Measurements from ENCODE around the gene RYR2. TPM values are rescaled to one million over a fixed set of nuclear protein-coding genes. Genes with fewer than 3 reads are reported as not detected.

The RYR2 gene
- total and polyA plus RNA-seq, 2 donors, result 7.2 to 16.8 TPM

DNA sequence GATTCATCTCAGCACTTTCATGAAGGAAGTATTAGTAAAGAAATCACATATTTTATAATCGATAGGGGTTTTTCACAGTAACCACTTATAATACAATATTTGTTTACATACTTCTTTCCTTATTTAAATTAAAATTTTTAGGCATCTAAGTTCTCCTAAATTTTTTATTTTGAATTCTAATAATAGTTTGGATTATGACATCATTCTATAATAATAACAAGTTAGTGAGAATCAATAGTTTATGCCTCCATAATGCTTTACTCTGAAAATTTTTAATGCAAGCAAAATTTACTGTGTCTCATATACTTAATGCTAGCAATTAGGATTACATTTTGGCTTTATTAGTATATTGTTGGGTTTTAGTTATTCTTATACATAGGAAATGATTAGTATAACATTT, 596.6 kb downstream of the RYR2 start:
- Histone ChIP-seq H3K36me3 (ENCODE audit: insufficient read depth) (no peaks in the 10 kb centered on the region), H3K4me3 (ENCODE audit: low read depth, low read length) (no peak overlapping the region), H3K27ac (ENCODE audit: low read depth) (no peak overlapping the region), H3K4me1 (ENCODE audit: insufficient read depth) (no peaks in the 10 kb centered on the region)
- 98% methylated on average over 1 of the region's 1 CpG for WGBS
- no peak for DNase-seq (ENCODE audit: extremely low spot score)

DNA sequence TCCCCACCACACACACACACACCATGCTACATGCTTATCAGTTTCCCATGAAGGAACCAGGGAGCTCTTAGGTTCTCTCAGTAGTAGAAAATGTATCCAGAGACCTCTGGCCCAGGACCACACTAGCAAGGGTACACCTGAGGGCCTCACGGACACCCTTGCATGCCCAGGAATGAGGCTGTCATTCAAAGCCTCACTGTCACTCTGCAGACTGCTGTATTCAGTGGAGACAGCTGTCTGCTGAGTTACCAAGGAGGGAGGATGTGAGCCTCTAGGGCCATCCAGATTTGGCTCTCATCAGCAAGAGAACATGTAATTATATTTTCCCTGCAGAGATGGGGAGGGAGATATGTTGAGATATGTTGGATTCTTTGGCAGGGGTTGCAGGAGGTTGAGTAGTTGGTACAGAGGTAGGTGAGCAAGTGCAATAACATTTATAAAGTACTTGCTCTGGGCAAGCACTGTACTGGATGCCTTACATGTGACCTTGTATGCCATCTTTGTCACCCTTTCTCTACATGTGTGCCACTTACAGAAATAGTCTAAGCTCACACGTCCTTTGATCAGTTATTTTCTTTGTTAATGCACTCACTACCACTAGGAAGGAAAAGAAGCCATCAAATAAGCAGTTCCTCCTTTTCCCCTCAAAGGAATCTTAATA, 598.2 kb downstream of the RYR2 start:
- H3K4me1 ChIP-seq (ENCODE audit: insufficient read depth), result no peaks in the 10 kb centered on the region
- H3K36me3 ChIP-seq (ENCODE audit: insufficient read depth), result no peaks in the 10 kb centered on the region
- H3K27ac ChIP-seq (ENCODE audit: low read depth), result no peak overlapping the region
- WGBS, result 83% methylated on average over 2 of the region's 2 CpGs
- H3K4me3 ChIP-seq (ENCODE audit: low read depth, low read length), result no peak overlapping the region
- no peak for DNase-seq (ENCODE audit: extremely low spot score)

DNA sequence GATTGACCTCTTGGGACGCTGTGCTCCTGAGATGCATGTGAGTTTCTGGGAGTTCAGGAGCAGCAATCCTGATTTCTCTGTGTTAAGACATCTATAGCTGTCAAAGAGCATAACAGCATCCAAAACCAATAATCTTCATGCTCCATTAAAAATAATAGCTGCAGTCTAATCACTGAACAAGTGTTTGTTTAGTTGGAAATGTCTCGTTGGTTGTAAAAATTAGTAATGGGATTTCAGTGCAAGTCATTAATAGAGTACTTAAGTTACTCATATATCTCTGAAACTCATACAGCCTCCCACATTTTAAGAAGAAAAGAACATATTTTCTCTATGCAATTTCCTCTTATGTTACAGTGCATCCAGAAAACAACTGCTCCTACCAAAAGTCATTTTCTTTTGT, 599.0 kb downstream of the RYR2 start:
- no peak overlapping the region for H3K4me3 ChIP-seq (ENCODE audit: low read depth, low read length)
- H3K4me1 ChIP-seq (ENCODE audit: insufficient read depth), result no peaks in the 10 kb centered on the region
- H3K36me3 ChIP-seq (ENCODE audit: insufficient read depth), result no peaks in the 10 kb centered on the region
- H3K27ac ChIP-seq (ENCODE audit: low read depth), result no peak overlapping the region
- DNase-seq (ENCODE audit: extremely low spot score), result no peak
- 67% methylated on average over 2 of the region's 2 CpGs for WGBS

DNA sequence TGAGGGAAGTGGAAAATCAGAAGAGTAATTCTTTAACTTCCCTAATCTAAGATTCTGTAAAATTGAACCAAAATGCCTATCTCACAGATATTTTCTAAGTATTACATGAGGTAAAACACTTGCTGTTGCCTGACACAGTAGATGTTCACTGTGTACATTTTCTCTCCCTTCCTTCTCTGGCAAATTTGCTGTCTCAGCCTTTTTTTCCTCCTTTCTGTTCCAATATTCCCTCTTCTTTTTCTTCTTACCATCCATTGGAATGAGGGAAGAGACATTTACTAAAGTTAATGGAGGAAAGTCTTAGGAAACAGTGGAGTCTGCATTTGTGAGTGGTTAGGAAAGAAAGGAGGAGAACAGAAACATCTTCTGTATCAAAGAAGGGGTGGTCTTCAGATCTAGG, 608.8 kb downstream of the RYR2 start:
- Histone ChIP-seq H3K27ac (ENCODE audit: low read depth) (no peak overlapping the region), H3K4me1 (ENCODE audit: insufficient read depth) (no peaks in the 10 kb centered on the region), H3K36me3 (ENCODE audit: insufficient read depth) (no peaks in the 10 kb centered on the region), H3K4me3 (ENCODE audit: low read depth, low read length) (no peak overlapping the region)
- no peak for DNase-seq (ENCODE audit: extremely low spot score)

DNA sequence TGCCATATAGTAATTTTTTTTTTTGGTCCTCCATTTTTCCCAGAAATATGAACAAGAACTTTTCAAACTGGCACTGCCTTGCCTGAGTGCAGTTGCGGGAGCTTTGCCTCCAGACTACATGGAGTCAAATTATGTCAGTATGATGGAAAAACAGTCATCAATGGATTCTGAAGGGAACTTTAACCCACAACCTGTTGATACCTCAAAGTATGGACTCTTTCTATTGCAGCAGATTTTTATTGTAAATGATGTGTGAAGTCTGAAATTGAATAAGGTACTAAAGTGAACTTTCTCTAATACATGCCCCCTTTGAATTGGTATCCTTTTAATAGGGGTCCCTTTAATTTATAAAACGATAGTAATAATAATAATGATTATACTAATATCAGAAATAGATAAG, 613.8 kb downstream of the RYR2 start:
- Histone ChIP-seq H3K27ac (ENCODE audit: low read depth) (no peak overlapping the region), H3K4me1 (ENCODE audit: insufficient read depth) (no peaks in the 10 kb centered on the region), H3K36me3 (ENCODE audit: insufficient read depth) (no peaks in the 10 kb centered on the region), H3K4me3 (ENCODE audit: low read depth, low read length) (no peak overlapping the region)
- WGBS, result 89% methylated on average over 2 of the region's 2 CpGs
- no peak for DNase-seq (ENCODE audit: extremely low spot score)

DNA sequence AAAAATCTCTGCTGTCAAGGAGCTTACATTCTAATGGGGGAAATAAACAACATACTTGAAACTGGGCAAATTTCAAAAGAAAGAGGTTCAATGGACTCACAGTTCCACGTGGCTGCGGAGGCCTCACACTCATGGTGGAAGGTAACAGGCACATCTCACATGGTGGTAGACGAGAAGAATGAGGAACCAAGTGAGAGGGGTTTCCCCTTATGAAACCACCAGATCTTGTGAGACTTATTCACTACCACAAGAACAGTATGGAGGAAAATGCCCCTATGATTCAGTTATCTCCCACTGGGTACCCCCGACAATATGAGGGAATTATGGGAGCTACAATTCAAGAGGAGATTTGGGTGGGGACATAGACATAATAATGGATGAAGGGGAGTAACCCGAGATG, 622.4 kb downstream of the RYR2 start:
- Histone ChIP-seq H3K4me3 (ENCODE audit: low read depth, low read length) (no peak overlapping the region), H3K36me3 (ENCODE audit: insufficient read depth) (no peaks in the 10 kb centered on the region), H3K27ac (ENCODE audit: low read depth) (no peak overlapping the region), H3K4me1 (ENCODE audit: insufficient read depth) (no peaks in the 10 kb centered on the region)
- no peak for DNase-seq (ENCODE audit: extremely low spot score)
- WGBS, result 90% methylated on average over 5 of the region's 5 CpGs

DNA sequence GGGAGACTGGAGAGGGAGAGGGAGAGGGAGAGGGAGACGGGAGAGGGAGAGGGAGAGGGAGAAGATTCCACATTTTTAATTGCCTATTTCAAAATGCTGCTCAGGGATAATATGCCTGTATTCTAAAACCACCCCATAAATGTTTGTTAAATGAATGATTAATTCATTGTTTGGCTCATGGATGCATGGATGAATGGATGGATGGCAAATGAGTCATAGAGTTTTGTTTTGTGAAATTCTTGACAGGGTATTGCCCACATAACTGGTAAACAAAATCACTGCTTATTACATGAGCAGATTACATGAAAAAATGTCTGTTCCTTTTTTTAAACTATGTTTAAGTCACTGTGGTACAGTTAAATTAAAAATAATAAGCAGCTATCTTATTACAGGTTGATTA, 628.3 kb downstream of the RYR2 start:
- no peak overlapping the region for H3K4me3 ChIP-seq (ENCODE audit: low read depth, low read length)
- no peak overlapping the region for H3K27ac ChIP-seq (ENCODE audit: low read depth)
- H3K4me1 ChIP-seq (ENCODE audit: insufficient read depth), result no peaks in the 10 kb centered on the region
- no peaks in the 10 kb centered on the region for H3K36me3 ChIP-seq (ENCODE audit: insufficient read depth)
- DNase-seq (ENCODE audit: extremely low spot score), result no peak
- 73% methylated on average over 1 of the region's 1 CpG for WGBS

DNA sequence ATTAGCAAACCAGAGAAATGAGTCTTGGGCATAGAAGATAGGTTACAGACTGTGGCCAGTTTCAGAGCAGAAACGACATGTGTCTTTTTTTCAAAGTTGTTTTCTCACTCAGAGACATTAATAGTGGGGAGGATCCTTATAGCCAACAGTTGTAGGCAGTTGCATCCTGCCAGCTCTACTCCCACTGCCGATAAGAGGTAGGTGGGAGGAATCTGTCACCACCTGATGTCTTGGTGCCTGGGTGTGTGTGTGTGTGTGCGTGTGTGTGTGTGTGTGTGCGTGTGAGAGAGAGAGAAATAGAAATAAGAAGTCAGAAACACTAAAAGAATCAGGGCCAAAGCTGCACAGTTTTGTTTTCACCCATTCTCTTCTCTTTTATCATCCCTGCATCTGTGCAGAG, 629.3 kb downstream of the RYR2 start:
- no peak for DNase-seq (ENCODE audit: extremely low spot score)
- Histone ChIP-seq H3K36me3 (ENCODE audit: insufficient read depth) (no peaks in the 10 kb centered on the region), H3K4me1 (ENCODE audit: insufficient read depth) (no peaks in the 10 kb centered on the region), H3K27ac (ENCODE audit: low read depth) (no peak overlapping the region), H3K4me3 (ENCODE audit: low read depth, low read length) (no peak overlapping the region)
- 65% methylated on average over 4 of the region's 4 CpGs for WGBS

DNA sequence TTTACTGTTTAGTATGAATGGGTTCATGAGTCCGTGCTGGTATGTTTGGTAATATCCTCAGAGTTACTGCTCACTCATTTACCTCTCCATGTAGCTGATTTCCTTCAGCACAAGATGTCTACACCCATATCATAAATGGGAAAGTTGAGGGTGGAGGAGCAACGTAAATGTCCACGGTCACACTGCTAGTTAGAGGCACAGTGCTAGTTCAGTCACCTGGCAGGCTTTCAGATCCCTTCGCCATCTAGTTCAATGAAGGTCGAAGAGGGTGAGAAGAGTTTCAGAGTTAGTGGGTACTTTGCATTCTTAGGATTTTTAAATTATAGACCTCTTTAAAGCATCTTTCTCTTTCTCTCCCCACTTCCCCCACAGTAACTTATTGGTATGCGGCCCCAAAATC, 630.0 kb downstream of the RYR2 start:
- DNase-seq (ENCODE audit: extremely low spot score), result no peak
- Histone ChIP-seq H3K27ac (ENCODE audit: low read depth) (no peak overlapping the region), H3K36me3 (ENCODE audit: insufficient read depth) (no peaks in the 10 kb centered on the region), H3K4me3 (ENCODE audit: low read depth, low read length) (no peak overlapping the region), H3K4me1 (ENCODE audit: insufficient read depth) (no peaks in the 10 kb centered on the region)
- WGBS, result 91% methylated on average over 6 of the region's 6 CpGs

DNA sequence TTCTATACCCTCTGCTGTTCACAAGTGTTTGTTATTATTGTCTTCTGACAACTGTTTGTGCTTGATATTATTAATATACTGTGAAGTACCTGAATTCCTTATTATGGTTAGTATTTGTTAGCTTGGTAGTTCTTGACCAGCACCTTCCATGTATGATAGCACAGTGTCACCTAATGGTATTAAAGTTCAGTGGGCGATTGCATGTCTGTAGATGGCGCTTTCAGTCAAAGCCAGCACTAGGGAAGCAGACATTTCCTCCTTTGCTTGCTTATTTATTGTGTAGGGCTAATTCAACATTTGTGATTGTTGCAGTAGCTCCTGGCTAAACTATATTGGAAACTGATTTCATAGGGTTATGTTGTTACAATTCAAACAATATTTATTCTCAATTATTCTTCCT, 630.8 kb downstream of the RYR2 start:
- Histone ChIP-seq H3K36me3 (ENCODE audit: insufficient read depth) (no peaks in the 10 kb centered on the region), H3K4me3 (ENCODE audit: low read depth, low read length) (no peak overlapping the region), H3K27ac (ENCODE audit: low read depth) (no peak overlapping the region), H3K4me1 (ENCODE audit: insufficient read depth) (no peaks in the 10 kb centered on the region)
- DNase-seq (ENCODE audit: extremely low spot score), result no peak
- WGBS, result 67% methylated on average over 2 of the region's 2 CpGs

DNA sequence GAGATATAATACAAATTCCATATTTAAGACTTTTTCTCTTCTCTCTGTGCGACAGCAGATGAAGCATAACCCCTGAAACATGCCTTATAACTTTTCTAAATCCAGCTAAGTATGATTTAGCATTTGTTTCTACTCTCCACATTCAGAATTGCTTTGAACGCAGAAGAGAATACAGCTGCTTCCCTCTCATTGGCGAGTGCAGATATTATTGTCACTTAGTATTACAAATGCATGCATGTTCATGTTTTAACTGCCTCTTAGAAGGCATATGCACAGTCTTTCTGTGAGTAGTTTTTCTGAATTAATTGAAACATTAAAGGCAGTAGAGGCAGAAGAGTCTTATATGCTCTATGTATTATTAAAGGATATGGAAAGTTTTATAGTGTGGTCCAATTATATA, 631.6 kb downstream of the RYR2 start:
- 73% methylated on average over 3 of the region's 3 CpGs for WGBS
- no peak for DNase-seq (ENCODE audit: extremely low spot score)
- no peak overlapping the region for H3K27ac ChIP-seq (ENCODE audit: low read depth)
- no peaks in the 10 kb centered on the region for H3K4me1 ChIP-seq (ENCODE audit: insufficient read depth)
- no peaks in the 10 kb centered on the region for H3K36me3 ChIP-seq (ENCODE audit: insufficient read depth)
- H3K4me3 ChIP-seq (ENCODE audit: low read depth, low read length), result no peak overlapping the region

DNA sequence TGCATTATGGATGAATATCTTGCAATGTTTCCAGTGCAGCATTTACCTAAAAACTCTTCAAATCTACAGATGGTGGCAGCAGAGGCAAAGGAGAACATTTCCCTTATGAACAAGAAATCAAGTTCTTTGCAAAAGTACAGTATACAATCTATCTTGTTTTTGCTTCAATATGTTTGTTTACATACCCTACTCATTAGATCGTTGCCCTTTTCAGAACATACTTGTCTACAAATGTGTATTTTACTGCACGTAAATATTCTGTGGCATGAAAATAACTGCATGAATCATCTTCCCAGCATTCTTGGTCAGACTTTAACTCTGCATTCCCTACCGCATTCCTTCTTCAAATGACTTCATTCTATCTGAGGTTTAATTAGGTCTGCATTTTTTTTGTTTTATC, 636.0 kb downstream of the RYR2 start:
- Histone ChIP-seq H3K4me1 (ENCODE audit: insufficient read depth) (no peaks in the 10 kb centered on the region), H3K36me3 (ENCODE audit: insufficient read depth) (no peaks in the 10 kb centered on the region), H3K4me3 (ENCODE audit: low read depth, low read length) (no peak overlapping the region), H3K27ac (ENCODE audit: low read depth) (no peak overlapping the region)
- peak; percentile 6 for DNase-seq (ENCODE audit: extremely low spot score)
- 19% methylated on average over 3 of the region's 3 CpGs for WGBS

DNA sequence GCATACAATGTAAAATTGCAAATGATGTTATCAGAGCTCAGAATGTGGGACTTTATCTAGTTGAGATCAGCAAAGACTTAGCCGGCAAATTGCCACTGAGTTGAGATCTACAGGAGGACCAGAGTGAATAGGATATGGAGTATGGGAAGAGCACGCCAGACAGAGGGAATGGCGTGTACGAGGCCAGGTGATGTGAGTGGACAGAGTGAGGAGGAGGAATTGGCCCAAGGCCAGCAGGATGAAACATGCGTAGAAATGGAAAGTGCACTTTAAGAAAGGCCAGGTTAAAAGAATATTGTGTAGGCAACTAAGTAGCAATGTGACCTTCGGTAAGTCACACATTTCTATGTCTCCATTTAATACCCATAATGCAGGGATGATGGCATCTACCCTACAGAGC, 637.7 kb downstream of the RYR2 start:
- 82% methylated on average over 6 of the region's 6 CpGs for WGBS
- Histone ChIP-seq H3K36me3 (ENCODE audit: insufficient read depth) (no peaks in the 10 kb centered on the region), H3K27ac (ENCODE audit: low read depth) (no peak overlapping the region), H3K4me1 (ENCODE audit: insufficient read depth) (no peaks in the 10 kb centered on the region), H3K4me3 (ENCODE audit: low read depth, low read length) (no peak overlapping the region)
- no peak for DNase-seq (ENCODE audit: extremely low spot score)

DNA sequence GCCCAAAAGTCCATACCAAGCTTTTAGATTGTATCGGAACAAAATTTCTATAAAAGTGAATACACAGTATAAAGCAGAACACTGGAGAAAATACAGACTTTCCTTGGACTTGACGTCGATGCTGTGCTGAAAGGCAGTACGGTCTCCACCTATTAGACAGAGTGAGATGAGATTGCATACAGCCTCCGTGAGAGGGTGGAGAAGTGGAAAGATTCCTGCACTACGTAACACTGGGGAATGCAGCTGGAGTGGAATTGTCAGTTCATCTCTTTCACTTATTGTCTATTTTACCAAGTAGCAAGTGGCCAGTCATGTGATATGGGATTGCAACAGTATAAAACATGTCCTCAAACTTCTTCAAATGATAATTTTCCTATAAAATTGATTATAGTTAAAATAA, 639.2 kb downstream of the RYR2 start:
- no peak overlapping the region for H3K4me3 ChIP-seq (ENCODE audit: low read depth, low read length)
- H3K27ac ChIP-seq (ENCODE audit: low read depth), result no peak overlapping the region
- no peak for DNase-seq (ENCODE audit: extremely low spot score)
- H3K4me1 ChIP-seq (ENCODE audit: insufficient read depth), result no peaks in the 10 kb centered on the region
- WGBS, result 69% methylated on average over 6 of the region's 6 CpGs
- no peaks in the 10 kb centered on the region for H3K36me3 ChIP-seq (ENCODE audit: insufficient read depth)

DNA sequence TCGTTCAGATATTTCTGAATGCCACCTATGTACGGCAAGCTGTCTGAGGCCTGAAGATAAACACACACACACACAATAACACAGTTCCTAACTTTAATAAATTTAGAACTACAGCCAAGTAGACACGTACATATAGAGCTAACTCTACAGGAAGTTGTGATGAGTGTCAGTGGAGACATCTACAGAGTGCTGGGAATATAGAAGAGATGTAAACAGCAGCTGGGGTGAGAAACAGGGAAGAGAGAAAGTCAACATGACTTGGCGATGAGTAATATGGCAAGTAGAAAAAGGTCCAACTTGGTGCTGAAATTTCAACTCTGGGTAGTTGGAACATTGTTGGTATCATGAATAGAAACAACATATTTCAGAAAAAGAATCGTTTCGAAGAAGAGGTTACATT, 642.3 kb downstream of the RYR2 start:
- Histone ChIP-seq H3K4me1 (ENCODE audit: insufficient read depth) (no peaks in the 10 kb centered on the region), H3K27ac (ENCODE audit: low read depth) (no peak overlapping the region), H3K4me3 (ENCODE audit: low read depth, low read length) (no peak overlapping the region), H3K36me3 (ENCODE audit: insufficient read depth) (no peaks in the 10 kb centered on the region)
- no peak for DNase-seq (ENCODE audit: extremely low spot score)
- WGBS, result 90% methylated on average over 6 of the region's 6 CpGs
